Activated naive CD4-positive, alpha-beta T cell treated with anti-CD3 and anti-CD28 coated beads, Interleukin-2, amount 50 U/mL, for 16 hours (primary cell): ENCODE results near the gene LRRN1.
"Not testable (repeated sequence)": the region's sequence is repeated elsewhere in the genome, so short reads cannot be mapped to it uniquely, and the experiment has no call there.

Source experiments
- DNase-seq: peaks from one replicate; pipeline ENCODE4 v3.0.0-alpha.2; 2020

LRRN1 gene

DNA sequence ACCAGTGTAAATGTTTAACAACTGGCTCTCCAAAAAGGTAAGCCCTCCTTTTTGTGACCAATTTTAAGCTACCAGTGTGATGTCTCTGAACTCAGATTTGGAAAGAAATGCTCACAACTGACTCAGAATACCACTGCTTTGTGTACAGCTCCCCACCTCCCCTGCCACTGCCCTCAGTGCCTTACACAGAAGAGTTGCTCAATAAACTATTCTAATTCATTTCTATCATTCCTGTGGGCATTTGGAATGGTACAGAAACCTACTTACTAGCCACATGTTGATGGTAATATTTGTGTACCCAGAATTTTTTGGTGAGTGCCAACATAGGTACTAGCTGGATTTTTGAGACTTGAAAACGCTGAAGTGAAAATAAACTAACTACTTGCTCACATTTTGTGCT, 16.0 kb downstream of the LRRN1 start:
- no peak for DNase-seq

DNA sequence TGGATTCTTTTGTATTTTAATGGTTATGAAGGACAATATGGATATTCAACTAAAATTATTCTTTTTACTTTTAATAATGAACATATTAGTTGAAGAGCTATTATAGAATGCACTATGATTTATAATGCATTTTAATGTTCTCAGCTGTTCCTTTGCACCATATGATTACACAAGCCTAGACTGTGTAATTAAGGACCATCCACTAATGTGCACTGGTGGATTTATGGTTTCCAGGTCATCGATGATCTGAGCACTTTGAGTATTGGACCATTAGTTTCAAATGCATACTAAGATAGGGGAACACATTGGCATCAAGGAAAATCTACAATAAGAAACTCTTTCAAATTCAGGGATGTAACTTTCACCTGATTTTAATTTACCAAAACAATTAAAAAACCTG, 16.8 kb downstream of the LRRN1 start:
- DNase-seq, result no peak

DNA sequence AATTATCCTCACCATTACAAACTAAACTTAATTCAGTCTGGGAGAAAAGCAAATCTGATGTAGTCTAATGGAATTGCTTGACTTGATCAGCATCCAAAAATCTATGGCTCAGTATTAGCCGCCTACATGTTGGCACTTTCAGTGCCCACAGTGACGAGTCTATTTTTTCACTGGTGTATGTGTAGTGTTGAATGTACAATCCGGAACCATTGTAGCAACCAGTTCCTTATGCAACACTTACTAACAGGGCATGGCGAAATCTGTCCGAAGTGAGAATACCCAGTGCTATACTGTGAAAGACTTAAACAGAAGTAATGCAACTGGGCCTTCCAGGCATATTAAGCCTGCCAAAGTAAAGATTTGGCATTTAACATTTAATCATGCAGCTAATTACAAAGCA, 18.6 kb downstream of the LRRN1 start:
- DNase-seq, result no peak

DNA sequence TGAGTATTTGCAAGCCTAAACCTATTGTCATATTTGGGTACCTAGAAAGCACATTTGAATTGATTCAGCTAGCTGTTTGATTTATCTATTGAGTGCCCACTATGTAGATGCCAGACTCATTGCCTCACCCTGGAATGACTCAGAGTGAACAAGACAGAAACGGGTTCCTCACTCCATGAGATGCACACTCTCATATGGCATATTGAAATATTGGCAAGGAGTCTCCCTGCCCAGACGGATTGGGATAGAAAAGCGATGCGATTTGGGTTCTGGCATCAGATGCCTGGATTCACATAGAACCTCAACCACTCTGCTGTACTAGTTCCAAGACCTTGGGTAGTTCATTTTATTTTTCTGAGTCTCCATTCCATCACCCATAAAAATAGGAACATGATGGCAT, 22.5 kb downstream of the LRRN1 start:
- no peak for DNase-seq

DNA sequence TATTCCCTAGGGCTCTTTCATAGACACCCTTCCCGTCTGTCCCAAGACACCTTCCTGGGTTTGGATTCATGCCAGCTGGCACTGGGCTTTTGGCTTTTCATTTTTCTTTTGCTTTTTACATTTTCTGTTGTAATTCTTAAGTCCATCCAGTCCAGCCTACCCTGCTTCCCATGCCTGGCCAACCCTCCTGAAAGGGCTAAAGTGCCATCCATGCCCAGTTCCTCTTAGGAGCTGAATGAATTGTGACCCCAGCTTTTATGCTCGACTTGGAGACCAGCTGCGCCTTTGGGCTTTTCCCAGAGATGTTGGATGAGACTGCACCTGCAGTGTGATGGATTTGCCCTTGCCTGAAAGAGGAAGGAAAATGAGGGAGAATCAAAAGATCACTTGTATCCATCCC, 25.8 kb downstream of the LRRN1 start:
- DNase-seq, result no peak

DNA sequence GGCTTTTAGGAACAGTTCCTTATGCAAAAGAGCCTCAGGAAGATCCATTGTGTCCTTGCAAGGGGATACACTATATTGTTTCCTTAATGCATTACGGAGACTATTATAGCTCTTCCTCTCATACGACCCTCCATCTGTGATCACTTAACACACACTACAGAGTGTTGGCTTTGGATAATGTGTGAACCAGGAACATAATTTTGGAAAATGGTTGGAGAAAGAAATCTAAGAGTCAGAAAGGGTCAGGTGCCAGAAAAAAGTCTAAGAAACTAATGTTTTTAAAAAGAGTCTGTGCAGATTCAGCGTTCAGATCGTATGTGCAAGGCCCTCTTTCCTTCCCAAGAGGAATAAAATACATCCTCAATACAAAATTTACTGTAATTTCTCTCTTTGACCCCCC, 27.3 kb downstream of the LRRN1 start:
- no peak for DNase-seq

DNA sequence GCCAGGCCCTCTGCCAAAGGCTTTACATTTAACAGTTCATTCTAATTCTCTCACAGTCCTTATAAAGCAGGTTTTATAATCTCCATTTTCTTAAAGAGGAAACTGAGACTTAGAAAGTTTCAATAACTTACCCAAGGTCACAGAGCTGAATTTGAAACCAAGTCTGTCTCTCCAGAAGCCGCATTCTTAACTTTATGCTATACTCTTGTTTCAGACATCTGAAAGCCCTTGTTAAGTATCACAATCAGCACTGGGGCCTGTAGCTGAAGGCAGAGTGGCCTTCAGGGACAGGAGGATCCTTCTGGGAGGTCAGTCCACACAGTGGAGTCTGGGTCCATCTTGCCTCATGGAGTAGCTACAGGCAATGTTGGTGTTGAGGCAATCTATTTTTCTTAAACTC, 27.9 kb downstream of the LRRN1 start:
- no peak for DNase-seq

DNA sequence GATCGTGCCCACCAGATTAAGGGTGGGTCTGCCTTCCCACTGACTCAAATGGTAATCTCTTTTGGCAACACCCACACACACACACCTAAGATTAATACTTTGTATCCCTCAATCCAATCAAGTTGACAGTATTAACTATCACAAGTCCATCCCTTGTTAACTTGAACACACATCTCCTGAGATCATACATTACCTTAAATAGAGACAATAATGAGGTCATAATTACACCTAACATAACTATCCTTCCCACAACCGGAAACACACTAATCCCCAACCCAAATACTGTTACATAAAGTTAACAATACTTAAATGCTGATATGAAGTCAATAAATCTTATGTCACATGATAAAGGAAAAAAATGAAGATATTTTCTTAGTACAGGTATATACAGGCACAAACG, 29.2 kb downstream of the LRRN1 start:
- DNase-seq, result not testable (repeated sequence)

DNA sequence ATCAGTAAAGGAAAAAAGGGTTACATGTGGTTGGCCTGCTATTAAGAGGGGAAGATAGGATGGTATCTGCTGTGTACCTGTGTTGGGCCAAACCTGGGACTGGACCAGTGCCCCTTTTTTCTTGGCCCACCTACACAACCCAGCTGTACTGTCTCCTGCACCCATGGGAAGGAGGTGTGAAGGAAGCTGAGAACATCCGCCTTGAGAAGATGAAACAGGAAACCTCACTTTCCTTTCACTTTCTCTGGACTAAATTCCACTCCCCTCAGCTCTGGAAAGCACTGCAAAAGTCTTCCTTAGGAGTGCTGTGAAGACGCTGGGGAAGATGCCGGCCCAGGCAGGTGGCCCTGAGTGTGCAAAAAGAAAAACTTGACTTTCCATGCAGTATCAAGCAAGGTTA, 37.6 kb downstream of the LRRN1 start:
- no peak for DNase-seq

DNA sequence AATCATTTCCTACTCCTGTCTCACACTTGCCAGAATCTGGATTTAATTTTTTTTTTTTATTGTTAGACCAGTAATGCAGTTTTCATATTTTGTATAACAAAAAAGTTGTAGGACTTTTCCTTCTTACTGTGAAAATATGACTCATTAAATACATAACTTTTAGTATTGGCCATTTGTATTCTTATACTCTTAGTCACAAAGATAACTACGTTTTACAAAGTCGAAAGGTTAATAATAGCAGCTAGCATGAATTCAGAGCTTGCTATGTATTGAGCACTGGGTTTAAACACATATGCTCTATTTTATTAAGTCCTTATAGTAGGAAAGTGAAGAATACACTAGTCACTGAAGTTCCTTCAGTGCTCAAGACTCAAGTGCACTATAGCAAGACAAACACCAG, 43.1 kb downstream of the LRRN1 start:
- DNase-seq, result no peak

DNA sequence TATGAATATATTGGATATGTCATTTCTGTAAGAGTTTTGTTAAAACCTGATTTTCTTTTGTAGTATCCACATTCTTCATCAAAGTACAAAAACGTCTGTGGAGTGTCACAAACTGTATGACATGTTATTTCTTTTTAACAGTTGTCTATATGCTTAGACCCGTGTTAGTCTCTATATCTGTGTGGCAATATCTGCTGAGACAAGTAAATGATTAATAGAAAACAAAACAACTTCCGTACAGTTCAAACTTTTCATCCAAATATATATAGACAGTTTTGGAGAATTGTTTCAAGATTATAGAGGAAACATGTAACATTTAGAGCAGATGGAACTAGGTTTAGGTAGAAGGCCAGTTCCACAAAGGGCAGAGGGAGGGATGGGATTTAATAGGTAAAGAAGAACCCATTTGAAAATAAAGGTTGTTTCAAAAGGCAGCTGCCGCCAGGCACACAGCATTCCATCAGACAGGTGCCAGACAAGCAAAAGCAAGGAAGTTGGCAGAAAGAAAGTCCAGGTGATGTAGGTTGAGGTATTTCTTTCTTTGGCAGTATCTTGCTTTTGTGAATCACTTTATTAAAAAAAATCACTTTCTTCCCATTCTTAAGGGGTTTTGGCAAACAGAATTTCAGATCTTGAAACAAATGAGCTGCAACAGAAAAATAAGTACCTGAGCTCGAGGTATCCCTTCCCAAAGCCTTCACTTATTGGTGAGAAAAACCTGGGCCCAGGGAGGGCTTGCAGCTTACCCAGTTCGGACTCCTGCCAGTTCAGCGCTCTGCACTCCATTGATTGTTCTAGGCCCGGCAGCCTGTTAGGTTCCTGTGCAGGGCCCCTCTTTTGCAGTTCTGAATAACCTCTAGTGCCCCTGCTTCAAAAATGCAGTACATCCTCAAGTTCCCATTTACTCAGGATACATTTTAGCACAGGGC, 49.0 kb downstream of the LRRN1 start:
- no peak for DNase-seq

DNA sequence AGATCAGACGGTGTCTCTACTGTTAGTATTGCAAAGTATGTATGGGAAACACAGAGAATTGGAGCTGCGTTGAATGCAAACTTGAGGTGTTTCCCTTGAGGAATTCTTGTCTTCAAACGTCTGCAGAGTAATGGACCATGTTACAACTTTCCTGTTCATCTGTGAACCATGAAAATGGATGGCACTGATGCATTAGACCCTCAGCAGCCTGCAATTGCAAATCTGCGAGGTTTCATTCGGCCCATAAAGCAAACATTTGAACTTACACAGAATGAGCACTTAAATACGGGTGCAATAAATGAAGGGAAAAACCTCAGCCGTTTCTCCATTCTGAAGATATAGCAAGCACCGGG, 49.7 kb downstream of the LRRN1 start:
- DNase-seq, result no peak

DNA sequence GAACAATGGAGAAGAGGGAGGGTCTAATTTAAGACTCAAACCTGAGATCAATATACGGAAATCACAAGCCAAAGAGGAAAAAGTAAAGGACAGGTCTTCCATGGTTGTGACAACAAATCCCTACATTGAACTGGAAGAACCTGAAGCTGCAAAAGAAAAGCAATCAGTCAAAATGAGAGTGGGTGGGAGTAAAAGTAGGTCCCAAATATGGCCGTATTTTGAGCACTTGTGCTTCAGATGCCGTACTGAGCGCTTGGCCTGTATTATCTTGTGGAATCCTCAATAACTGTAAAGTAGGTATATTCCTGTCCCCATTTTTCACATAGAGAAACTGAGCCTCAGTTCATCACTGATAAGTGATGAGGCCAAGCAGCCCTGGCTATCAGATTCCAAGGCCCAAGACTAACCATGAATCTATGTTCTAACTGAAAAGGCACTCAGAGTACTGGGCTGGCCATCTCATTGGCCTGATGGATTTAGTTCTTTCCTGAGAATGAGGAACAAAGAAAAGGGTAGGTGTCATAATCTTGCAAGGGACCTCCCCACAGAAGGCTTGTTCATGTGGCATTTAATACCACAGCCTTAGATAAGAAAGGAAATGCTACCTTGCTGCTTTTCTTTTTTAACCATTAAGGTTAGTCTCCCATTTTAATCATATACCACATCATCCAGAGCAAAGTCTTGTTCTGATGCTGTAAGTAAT, 52.5 kb downstream of the LRRN1 start:
- no peak for DNase-seq

DNA sequence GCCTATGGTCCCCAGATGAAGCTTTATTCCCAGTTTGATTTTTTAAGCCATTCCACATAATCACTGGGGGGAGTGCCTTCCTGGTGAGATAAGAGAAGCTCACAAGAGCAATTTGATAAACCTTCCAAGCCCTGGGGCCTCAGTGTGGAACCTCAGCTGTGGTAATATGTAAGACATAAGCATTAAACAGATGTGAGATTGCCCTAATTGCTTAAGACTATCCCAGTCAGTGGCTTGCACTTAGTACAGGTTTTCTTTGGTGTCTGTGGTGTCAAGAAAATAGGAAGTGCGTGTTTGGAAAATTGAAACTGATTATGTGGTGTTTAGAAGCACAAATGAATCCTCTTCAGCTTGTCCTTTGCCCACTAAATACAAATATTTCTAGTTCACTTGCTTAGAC, 54.3 kb downstream of the LRRN1 start:
- no peak for DNase-seq

DNA sequence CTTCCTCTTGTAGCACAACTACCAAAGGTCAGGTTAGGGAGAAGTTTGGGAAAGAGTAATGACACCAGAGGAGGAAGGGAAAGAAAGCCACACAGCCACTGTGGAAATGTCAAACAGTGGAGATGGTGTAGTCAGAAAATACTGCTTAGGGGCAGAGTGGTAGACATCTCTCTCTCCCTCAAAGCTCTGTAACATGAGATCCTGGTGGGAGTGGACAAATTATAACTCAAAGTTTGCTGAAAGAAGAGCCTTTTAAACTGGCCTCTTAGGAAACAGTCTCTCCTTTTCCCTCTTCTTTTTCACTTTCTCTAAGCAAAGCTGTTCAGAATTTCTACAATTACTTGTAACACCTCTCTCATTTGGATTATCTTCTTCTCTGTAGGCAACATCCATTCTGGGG, 55.8 kb downstream of the LRRN1 start:
- DNase-seq, result no peak

DNA sequence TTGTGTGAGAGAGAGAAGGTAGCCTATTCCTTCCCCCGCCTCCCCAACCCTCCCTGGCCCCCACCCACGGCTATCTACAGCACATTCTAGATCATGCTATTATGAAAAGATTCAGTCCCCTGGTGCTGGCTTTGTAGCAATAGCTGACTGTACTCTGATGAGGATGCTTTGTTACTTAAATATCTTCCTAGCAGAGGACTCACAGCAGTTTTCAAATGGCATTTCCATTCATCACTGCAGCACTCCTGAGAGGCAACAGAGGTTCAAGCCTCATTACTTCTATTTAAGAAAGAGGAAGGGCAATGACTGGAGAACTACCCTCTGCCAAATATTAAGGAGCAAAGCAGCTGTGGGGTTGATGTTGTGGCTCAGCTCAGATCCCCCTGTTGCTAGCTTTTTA, 61.0 kb downstream of the LRRN1 start:
- no peak for DNase-seq

DNA sequence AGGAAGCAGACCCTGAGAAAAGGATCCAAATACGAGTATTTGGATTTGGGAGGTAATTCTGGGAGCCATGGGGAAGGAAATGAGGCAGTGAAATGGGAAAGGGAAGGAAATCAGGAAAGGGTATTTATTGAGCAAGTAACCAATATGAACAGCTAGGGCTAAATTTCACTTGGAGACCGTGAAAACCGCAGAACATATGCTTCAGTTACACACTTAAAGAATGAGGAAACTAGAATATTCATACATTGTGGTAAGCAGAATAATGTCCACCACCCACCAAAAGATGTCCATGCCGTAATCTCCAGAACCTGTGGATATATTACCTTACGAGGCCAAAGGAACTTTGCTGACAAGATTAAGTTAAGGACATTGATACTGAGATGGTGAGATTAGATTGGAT, 63.3 kb downstream of the LRRN1 start:
- no peak for DNase-seq

DNA sequence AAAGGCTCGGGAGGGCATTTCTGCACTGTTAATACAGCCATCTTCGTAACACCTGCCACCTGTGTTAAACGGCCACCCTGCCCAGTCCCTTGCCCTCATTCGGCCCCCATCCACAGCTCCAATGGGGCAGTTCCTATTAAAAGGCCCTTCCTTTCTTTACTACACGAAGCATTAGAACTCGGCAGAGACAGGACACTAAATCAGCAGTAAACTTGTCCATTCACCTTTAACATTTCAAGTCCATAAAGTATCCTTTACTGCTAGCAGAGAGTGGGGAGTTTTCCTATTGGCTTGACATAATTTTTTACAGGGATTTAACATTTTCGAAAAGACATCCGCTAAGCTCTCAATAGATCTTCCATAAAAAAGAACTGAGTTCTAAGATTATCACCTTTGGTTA, 76.3 kb downstream of the LRRN1 start:
- no peak for DNase-seq

DNA sequence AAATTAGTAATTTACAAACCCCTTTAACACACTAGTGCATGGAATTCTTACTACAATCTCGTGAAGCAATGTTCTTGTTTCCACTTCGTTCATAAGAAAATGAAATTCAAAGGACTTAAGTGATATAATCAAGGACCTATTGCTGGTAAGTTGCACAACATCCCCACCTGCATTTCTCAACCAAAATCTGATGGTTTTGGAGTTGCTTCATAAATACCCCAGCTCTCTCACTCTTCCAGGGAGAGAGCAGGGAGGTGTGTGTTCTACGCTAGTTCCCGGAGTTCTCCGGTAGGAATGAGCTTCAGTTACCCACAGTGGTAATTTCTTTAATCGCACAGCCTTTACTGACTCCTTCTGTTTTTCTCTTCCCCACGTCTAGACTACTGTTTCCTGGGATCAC, 81.8 kb downstream of the LRRN1 start:
- no peak for DNase-seq

DNA sequence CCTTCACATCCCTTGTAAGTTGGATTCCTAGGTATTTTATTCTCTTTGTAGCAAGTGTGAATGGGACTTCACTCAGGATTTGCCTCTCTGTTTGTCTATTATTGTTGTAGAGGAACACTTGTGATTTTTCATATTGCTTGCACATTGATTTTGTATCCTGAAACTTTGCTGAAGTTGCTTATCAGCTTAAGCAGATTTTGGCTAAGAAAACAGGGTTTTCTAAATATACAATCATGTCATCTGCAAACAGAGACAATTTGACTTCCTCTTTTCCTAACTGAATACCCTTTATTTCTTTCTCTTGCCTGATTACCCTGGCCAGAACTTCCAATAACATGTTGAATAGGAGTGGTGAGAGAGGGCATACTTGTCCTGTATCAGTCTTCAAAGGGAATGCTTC, 88.1 kb downstream of the LRRN1 start:
- not testable (repeated sequence) for DNase-seq

DNA sequence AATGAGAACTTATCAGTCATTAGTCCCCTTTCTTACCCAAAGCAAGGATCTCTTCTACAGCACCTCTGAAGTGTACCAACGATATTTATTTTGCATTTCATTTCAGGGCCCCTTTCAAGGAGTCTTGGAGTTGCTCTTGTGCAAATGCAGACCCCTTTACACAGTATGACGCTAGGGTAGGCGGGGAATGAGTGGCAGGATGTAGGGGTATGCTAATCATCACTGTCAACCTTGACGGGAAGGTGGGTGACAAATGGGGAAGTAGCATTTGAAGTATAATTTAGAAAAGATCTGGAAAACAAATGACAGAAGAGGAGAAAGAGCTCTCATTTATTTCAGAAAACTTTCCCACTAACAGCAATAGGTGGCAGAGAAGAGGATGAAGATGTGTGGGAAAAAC, 94.4 kb downstream of the LRRN1 start:
- DNase-seq, result no peak
